GM04503 (cell line): ENCODE results near the gene DSE.

Source experiments
- DNase-seq: peaks from one replicate; pipeline ENCODE4 v3.0.0-alpha.2; 2012; ENCODE audit warnings: low read depth

Gene DSE

GRCh38 chr6:116447496-116448011, 76.8 kb downstream of the DSE start:
- DNase-seq, result peak; percentile 97

GRCh38 chr6:116449565-116449964, 78.8 kb downstream of the DSE start:
- DNase-seq, result no peak

- DNase-seq, result no peak
These were observed 79.5 kb downstream of the DSE start for GRCh38 chr6:116450185-116450710.

DNA sequence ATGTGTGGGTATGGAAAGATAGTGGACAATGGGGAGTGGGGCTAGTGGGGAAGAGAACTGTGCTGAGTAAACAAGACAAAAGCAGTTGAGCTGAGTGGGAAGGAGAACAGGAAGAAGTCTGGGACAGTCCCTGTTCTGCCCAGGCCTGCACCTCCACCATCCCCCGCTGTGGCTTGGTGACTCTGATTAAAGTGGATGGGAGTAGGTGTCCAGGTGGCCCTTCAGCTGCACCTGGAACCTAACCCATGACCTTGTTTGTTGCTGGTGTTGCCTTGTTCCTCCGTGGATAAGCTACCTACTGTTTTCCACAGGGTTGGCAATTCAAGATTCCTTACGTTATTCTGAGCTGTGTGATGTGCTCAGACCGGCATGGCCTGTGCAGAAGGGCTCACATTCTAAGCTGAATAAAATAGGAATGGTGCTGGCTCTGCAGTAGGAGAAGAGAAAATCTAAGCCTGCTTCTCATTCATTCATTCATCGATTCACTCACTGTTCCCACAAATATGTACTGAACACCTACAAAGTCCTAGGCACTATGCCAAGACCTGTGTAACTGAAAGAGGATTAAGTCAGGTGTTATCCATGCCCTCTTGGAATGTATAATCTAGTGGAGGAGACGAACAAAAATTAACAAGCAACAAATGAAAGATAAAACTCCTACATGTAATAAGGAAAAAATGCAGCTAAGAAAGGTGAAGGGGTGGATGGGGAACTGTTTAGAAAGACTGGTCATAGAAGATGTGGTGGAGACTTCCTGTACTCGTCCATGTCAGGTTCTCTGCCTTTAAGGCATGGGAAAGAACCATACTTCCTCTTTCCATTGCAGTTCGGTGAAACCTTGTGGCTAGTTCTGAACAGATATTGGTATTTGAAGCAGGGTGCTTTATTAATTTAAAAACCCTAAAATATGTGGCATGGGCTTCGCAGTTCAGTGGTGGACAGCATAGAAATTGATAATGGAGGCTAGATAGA, 80.3 kb downstream of the DSE start:
- no peak for DNase-seq

GRCh38 chr6:116451916-116452315, 81.2 kb downstream of the DSE start:
- DNase-seq, result no peak

DNA sequence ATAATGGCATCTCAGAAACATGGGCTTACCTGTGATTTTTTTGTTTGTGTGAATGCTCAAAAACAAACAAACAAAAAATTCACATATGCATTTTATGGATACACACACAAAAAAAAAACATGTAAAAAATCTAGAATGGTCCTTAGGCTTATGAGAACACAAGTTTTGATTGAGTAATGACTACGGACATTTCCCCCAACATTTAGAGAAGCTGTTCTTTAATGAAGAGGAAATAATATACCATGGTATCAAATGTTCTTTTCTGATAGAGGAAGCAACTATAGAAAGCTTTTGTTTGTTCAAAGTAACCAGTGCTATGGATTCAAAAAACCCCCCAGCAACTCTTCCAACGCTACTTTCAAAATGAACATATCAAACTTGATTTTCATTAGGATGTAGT, 81.8 kb downstream of the DSE start:
- no peak for DNase-seq

DNA sequence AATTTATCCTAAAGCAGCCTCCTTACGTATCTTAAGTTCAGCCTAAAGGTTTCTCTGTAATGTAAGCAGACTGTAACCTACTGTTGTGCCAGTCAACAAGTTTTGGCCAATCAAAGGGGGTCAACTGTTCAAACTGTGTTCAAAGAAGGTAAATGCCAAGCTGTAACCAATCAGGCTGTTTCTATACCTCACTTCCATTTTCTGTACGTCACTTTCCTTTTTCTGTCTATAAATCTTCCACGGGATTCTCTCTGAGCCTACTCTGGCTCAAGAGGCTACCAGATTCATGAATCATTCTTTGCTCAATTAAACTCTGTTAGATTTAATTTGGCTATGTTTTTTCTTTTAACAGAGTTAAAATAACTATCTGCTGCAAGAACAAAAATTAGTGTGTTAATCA, 85.4 kb downstream of the DSE start:
- DNase-seq, result no peak

DNA sequence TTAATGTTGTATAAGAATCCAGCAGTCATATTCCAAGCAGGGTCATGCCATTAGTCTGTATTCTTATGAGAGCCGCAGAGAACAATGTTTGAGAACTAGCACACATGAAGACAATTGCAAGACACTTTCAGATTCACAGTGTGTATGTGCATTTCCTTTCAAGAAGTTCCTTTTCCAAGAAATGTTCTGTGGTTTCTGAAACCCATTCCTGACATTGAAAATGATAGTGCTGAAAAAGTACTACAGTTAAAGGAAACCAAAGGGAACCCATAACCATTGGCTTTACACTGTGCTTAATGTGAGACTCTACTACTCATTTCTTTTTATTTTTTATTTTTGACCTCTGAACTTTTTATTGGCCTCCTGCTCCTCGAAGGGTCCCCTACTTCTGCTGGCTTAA, 86.2 kb downstream of the DSE start:
- no peak for DNase-seq

DNA sequence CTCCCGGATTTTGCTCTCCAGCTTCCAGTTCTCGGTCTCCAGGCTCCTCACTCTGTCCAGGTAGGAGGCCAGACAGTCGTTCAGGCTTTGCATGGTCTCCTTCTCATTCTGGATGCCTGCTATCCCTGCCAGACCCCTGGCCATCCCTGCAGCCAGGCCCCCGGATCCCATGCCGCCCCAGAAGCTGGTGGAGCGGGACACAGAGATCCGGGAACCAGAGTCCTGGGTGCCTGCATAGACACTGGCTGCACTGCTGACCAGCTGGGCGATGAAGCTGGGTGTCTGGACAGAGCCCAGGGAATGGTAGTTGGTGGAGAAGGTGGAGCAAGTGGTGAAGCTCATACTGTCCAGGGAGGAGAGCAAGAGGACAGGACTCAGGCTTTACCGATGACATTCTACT, 87.5 kb downstream of the DSE start:
- DNase-seq, result no peak

- DNase-seq, result no peak
These were observed 89.2 kb downstream of the DSE start for GRCh38 chr6:116459927-116460326.

DNA sequence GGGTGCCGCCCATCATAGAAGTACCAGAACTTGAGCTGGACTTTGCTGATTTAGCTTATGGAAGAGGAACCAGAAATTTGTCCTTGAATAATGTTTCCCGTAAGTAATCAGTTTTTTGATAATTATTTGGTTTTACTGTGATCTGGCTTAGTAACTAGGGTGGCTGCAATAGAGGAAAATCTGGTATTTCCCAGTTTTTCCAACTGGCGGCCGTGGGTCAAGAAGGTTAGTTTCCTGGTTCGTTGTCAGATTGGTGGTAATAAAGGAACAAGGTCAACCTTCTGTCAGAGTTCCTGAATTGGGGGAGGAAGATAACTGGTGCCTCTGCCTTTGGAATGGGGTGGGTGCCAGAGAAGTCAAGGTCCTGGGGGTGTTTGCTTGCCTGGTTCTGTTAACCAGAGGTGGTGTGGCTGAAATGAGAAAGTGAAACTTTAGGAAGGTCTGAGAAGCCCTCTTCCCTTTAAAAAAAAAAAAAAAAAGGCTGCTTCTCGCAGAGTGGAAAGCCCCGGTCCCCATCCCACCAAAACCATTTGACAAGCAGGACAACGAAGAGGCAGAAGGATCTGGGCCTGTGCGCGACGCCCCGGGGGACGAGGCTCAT, 90.7 kb downstream of the DSE start, which contains the start of gene CALHM6:
Gene CALHM6 (plus strand): TSS at position 45 of the 601 bp plus-strand sequence. CDS start 555 bp downstream, at position 600.
- DNase-seq, result no peak

DNA sequence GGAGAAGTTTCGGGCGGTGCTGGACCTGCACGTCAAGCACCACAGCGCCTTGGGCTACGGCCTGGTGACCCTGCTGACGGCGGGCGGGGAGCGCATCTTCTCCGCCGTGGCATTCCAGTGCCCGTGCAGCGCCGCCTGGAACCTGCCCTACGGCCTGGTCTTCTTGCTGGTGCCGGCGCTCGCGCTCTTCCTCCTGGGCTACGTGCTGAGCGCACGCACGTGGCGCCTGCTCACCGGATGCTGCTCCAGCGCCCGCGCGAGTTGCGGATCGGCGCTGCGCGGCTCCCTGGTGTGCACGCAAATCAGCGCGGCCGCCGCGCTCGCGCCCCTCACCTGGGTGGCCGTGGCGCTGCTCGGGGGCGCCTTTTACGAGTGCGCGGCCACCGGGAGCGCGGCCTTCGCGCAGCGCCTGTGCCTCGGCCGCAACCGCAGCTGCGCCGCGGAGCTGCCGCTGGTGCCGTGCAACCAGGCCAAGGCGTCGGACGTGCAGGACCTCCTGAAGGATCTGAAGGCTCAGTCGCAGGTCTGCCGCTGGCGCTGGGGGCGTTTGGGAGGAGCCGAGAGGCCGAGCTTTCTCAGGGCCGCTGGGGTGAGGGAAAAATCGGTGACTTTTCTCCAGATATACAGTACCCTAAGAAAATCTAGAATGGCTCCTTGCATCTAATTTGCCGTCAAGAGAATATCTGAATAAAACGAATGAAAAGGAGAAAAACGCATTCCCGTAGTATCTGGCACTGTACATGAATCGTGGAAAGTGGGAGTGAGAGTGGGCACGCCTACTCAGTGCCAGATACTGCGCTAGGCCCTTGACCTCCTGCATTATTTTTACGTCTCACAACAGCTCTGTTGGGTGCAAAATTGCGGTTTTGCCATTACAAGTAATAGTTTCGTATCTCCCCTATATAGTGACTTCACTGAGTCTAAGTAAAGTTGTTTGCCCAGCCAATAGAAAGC, 91.5 kb downstream of the DSE start:
- DNase-seq, result no peak

DNA sequence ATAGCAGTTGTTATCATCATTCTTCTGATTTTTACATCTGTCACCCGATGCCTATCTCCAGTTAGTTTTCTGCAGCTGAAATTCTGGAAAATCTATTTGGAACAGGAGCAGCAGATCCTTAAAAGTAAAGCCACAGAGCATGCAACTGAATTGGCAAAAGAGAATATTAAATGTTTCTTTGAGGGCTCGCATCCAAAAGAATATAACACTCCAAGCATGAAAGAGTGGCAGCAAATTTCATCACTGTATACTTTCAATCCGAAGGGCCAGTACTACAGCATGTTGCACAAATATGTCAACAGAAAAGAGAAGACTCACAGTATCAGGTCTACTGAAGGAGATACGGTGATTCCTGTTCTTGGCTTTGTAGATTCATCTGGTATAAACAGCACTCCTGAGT, 92.6 kb downstream of the DSE start:
- DNase-seq, result no peak

DNA sequence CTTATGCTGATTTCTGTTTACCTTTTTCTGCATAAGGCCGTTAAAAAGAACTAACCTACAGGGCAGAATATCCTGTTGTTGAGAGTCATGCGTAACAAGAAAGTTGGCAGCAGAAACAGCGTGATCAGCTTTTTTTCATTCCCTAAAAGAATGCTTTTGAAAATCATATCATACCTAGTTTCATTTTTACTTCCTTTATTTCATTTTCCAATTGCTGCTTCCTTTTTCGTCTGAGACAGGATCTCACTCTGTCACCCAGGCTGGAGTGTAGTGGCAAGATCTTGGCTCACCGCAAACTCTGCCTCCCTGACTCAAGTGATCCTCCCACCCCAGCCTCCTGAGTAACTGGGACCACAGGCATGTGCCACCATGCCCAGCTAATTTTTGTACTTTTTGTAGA, 94.5 kb downstream of the DSE start:
- DNase-seq, result no peak

- no peak for DNase-seq
These were observed 96.3 kb downstream of the DSE start for GRCh38 chr6:116467096-116467495.

GRCh38 chr6:116467514-116467913, 96.8 kb downstream of the DSE start:
- no peak for DNase-seq

- no peak for DNase-seq
These were observed 97.5 kb downstream of the DSE start for GRCh38 chr6:116468293-116468692.

- no peak for DNase-seq
These were observed 100.8 kb downstream of the DSE start for GRCh38 chr6:116471531-116471930.

GRCh38 chr6:116472706-116473105, 102.0 kb downstream of the DSE start:
- DNase-seq, result no peak

GRCh38 chr6:116475141-116475540, 104.4 kb downstream of the DSE start:
- DNase-seq, result no peak

DNA sequence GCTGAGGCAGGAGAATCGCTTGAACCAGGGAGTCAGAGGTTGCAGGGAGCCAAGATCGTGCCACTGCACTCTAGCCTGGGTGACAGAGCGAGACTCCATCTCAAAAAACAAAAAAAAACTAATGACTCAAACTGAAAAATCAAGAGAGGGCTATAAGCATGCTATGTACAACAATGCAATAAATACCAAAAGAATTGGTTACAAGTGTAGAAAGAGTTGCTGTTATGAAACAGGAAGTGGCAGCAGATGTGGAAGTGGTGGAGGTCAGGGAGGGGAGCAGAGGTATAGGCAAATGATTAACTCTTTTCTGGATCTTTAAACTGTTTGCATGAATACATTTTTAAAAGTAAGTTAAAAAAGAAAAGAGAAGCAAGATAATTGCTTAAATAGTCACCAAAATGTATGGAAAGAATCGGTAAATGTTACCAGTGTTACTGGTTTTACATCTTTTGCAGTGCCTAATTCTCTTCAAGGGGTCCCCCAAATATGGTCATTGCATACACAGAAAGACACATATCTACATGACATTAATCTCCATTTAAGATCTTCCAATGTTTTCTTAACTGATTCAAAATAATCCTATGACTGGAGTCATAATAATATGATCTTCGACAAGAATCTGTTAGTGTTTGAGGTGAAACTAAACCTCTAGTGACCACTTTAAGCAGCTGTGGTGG, 105.4 kb downstream of the DSE start:
- DNase-seq, result no peak
